ENCODE data around the gene TAAR2.

TAAR2 gene

DNA sequence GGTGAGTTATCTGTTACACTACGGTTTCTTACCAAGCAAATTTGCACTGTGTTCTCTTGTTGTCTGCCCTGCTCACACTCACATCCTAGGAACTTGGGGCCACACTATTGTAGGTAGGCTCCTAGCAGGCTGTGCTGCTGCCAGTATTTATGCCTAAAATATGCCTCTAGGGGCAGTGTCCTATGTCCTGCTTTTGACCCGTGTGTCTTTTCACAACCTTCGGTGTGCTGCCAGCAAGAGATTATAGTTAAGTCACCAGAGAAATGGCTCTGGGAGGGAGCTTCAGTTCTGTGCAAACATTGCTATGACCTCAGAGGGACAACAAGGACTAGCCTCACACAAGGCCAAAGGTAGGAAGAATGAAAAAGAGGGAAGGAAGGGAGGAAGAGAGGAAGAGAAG, 25.6 kb downstream of the TAAR2 start:
- Histone ChIP-seq H3K27ac (no peak overlapping the region), H3K36me3 (ENCODE audit: insufficient read depth, low read length) (no peaks in the 10 kb centered on the region), H3K9me3 (ENCODE audit: low read depth, low read length) (no peaks in the 10 kb centered on the region), H3K4me3 (no peak overlapping the region), H3K9ac (ENCODE audit: insufficient read length) (no peak overlapping the region)
- TF ChIP-seq EZH2 (IDR thresholded peaks at IDR 0.05) = no peak
- DNase-seq (ENCODE audit: low read depth, low spot score) = no peak

GRCh38 chr6:132596201-132596600, 27.9 kb downstream of the TAAR2 start:
- TF ChIP-seq EZH2 (IDR thresholded peaks at IDR 0.05) (no peak), FOXP2 (optimal IDR thresholded peaks at IDR 0.05; ENCODE audit: control extremely low read depth, extremely low read length, insufficient read depth) (no peak), POLR2AphosphoS5 (IDR thresholded peaks at IDR 0.05; ENCODE audit: borderline replicate concordance, low read depth, low read length) (no peak)
- Histone ChIP-seq H3K9me3 (ENCODE audit: low read depth, low read length) (no peaks in the 10 kb centered on the region), H3K36me3 (ENCODE audit: insufficient read depth, low read length) (no peaks in the 10 kb centered on the region), H3K4me3 (no peak overlapping the region), H3K9ac (ENCODE audit: insufficient read length) (no peak overlapping the region), H3K27ac (no peak overlapping the region)
- no peak for DNase-seq (ENCODE audit: low read depth, low spot score)

DNA sequence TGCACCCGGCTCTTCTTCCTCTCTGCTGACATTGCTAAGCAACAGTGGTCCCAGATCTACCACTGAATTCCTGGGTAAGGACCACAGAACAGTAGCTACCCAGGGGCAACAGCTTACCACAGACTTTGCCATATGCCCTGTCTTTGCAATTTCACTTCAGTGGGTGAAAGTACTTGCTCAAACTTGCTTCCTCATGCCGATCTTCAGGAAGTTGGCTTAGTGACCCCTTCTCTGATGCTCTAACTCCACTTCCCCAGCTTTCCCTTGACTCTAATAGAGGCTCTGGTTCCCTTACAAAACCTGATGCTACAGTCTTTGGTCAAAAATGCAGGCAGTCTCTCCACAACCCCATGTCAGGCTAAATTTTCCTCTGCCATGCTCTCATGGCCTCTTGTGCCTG, 31.2 kb downstream of the TAAR2 start:
- TF ChIP-seq FOXP2 (optimal IDR thresholded peaks at IDR 0.05; ENCODE audit: control extremely low read depth, extremely low read length, insufficient read depth) (no peak), POLR2AphosphoS5 (IDR thresholded peaks at IDR 0.05; ENCODE audit: borderline replicate concordance, low read depth, low read length) (no peak), EZH2 (IDR thresholded peaks at IDR 0.05) (no peak)
- H3K9ac ChIP-seq (ENCODE audit: insufficient read length) = no peak overlapping the region
- H3K36me3 ChIP-seq (ENCODE audit: insufficient read depth, low read length) = no peaks in the 10 kb centered on the region
- H3K27ac ChIP-seq = no peak overlapping the region
- DNase-seq (ENCODE audit: low read depth, low spot score) = no peak
- no peak overlapping the region for H3K4me3 ChIP-seq
- no peaks in the 10 kb centered on the region for H3K9me3 ChIP-seq (ENCODE audit: low read depth, low read length)

DNA sequence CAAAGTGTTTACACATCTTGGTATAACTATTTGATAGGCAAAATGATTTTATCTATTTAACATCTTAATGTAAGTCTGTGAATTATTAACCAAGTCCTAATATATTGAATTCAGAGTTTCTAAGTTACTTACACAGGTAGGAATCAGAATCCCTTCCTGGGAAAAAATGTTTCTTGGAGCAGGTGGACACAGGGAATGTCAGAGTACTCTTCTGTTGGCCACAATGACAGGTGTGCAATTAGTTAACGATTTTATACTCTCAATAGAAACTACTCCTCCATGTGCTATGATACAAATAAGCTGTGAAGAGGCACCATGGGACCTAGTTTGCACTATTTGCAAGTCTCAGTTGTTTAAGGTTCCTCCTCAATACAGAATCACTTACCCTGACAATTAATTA, 33.7 kb downstream of the TAAR2 start:
- TF ChIP-seq POLR2AphosphoS5 (IDR thresholded peaks at IDR 0.05; ENCODE audit: borderline replicate concordance, low read depth, low read length) = no peak
- DNase-seq (ENCODE audit: low read depth, low spot score) = no peak
- Histone ChIP-seq H3K9me3 (ENCODE audit: low read depth, low read length) (no peaks in the 10 kb centered on the region), H3K4me3 (no peak overlapping the region), H3K27ac (no peak overlapping the region), H3K9ac (ENCODE audit: insufficient read length) (no peak overlapping the region), H3K36me3 (ENCODE audit: insufficient read depth, low read length) (no peaks in the 10 kb centered on the region)

DNA sequence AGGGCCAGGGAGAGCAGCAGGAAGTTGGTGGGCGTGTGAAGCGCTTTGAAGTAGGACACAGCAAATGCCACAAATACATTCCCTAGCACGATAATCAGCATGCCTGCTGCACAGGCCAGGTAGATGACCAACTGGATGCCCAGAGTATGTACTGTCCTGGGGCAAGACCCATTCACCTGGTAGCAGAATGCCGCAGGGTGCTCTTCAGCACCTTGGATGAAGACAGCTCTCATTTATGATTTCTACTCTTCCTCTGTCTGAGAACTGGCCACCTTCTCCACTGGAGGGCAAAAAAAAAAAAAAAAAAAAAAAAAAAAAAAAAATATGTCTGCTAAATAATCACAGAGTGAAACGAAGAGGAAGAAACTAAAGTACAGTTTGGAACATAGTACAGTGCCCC, 34.6 kb downstream of the TAAR2 start, which contains the start of gene TAAR5:
Gene TAAR5 (minus strand): TSS at position 288 of the 400 bp plus-strand sequence. CDS start 55 bp downstream, at position 233.
- no peak for DNase-seq (ENCODE audit: low read depth, low spot score)
- Histone ChIP-seq H3K36me3 (ENCODE audit: insufficient read depth, low read length) (no peaks in the 10 kb centered on the region), H3K9me3 (ENCODE audit: low read depth, low read length) (no peaks in the 10 kb centered on the region), H3K4me3 (no peak within 1 kb of the TSS), H3K27ac (no peak within 1 kb of the TSS), H3K9ac (ENCODE audit: insufficient read length) (no peak within 1 kb of the TSS)
- TF ChIP-seq EZH2 (IDR thresholded peaks at IDR 0.05) (no peak), POLR2AphosphoS5 (IDR thresholded peaks at IDR 0.05; ENCODE audit: borderline replicate concordance, low read depth, low read length) (no peak), FOXP2 (optimal IDR thresholded peaks at IDR 0.05; ENCODE audit: control extremely low read depth, extremely low read length, insufficient read depth) (no peak)

- DNase-seq (ENCODE audit: low read depth, low spot score) = no peak
- TF ChIP-seq EZH2 (IDR thresholded peaks at IDR 0.05) (no peak), FOXP2 (optimal IDR thresholded peaks at IDR 0.05; ENCODE audit: control extremely low read depth, extremely low read length, insufficient read depth) (no peak), POLR2AphosphoS5 (IDR thresholded peaks at IDR 0.05; ENCODE audit: borderline replicate concordance, low read depth, low read length) (no peak)
- H3K4me3 ChIP-seq = no peak overlapping the region
- no peaks in the 10 kb centered on the region for H3K36me3 ChIP-seq (ENCODE audit: insufficient read depth, low read length)
- no peak overlapping the region for H3K9ac ChIP-seq (ENCODE audit: insufficient read length)
- H3K27ac ChIP-seq = no peak overlapping the region
- H3K9me3 ChIP-seq (ENCODE audit: low read depth, low read length) = no peaks in the 10 kb centered on the region
Measured at GRCh38 chr6:132587424-132587823, 36.7 kb downstream of the TAAR2 start.

- H3K27ac ChIP-seq = no peak overlapping the region
- H3K36me3 ChIP-seq (ENCODE audit: insufficient read depth, low read length) = no peaks in the 10 kb centered on the region
- no peak overlapping the region for H3K9ac ChIP-seq (ENCODE audit: insufficient read length)
- no peak for TF ChIP-seq POLR2AphosphoS5 (IDR thresholded peaks at IDR 0.05; ENCODE audit: borderline replicate concordance, low read depth, low read length)
- no peak for TF ChIP-seq EZH2 (IDR thresholded peaks at IDR 0.05)
- no peak for TF ChIP-seq FOXP2 (optimal IDR thresholded peaks at IDR 0.05; ENCODE audit: control extremely low read depth, extremely low read length, insufficient read depth)
- H3K9me3 ChIP-seq (ENCODE audit: low read depth, low read length) = no peaks in the 10 kb centered on the region
- H3K4me3 ChIP-seq = no peak overlapping the region
- no peak for DNase-seq (ENCODE audit: low read depth, low spot score)
Measured at GRCh38 chr6:132584698-132585097, 39.4 kb downstream of the TAAR2 start.

DNA sequence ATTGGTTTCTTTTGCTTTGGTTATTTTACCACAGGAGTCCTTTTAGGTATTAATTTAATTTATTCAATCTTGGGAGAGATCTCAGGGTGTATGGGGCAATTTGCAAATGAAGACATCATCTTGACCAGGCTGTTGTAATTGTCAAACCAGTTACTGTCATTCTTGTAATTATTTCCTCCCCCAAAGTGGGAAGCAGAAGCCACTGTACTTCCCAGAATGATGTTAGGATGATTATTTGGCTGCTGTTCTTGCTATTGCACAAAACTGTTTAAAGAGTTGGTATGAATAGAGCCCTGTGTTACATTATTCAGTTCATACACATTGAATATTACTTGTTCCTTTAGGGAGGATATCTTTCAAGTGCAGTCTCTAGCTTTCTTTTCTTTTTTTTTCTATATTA, 52.3 kb downstream of the TAAR2 start:
- TF ChIP-seq EZH2 (IDR thresholded peaks at IDR 0.05) (no peak), FOXP2 (optimal IDR thresholded peaks at IDR 0.05; ENCODE audit: control extremely low read depth, extremely low read length, insufficient read depth) (no peak), POLR2AphosphoS5 (IDR thresholded peaks at IDR 0.05; ENCODE audit: borderline replicate concordance, low read depth, low read length) (no peak)
- H3K9me3 ChIP-seq (ENCODE audit: low read depth, low read length) = no peaks in the 10 kb centered on the region
- H3K4me3 ChIP-seq = no peak overlapping the region
- H3K27ac ChIP-seq = no peak overlapping the region
- H3K9ac ChIP-seq (ENCODE audit: insufficient read length) = no peak overlapping the region
- H3K36me3 ChIP-seq (ENCODE audit: insufficient read depth, low read length) = no peaks in the 10 kb centered on the region
- DNase-seq (ENCODE audit: low read depth, low spot score) = no peak

- Histone ChIP-seq H3K9me3 (ENCODE audit: low read depth, low read length) (no peaks in the 10 kb centered on the region), H3K4me3 (no peak within 1 kb of the TSS), H3K27ac (no peak within 1 kb of the TSS), H3K36me3 (ENCODE audit: insufficient read depth, low read length) (no peaks in the 10 kb centered on the region), H3K9ac (ENCODE audit: insufficient read length) (no peak within 1 kb of the TSS)
- no peak for DNase-seq (ENCODE audit: low read depth, low spot score)
- no peak for TF ChIP-seq FOXP2 (optimal IDR thresholded peaks at IDR 0.05; ENCODE audit: control extremely low read depth, extremely low read length, insufficient read depth)
- TF ChIP-seq EZH2 (IDR thresholded peaks at IDR 0.05) = no peak
- TF ChIP-seq POLR2AphosphoS5 (IDR thresholded peaks at IDR 0.05; ENCODE audit: borderline replicate concordance, low read depth, low read length) = no peak
Measured at GRCh38 chr6:132570221-132570777, 53.8 kb downstream of the TAAR2 start, which contains the start of gene TAAR6. Gene TAAR6, plus strand, starts transcription at chr6:132570322. Its CDS starts 0 bp downstream, at chr6:132570322.

Measured in SK-N-MC (cell line).